NCI-H1417 treated with DMSO at 0.1 percent for 48 hours (cell line): ENCODE measurements around the gene LNX2.
A peak's percentile ranks its signal among the peaks of the same experiment; 100 is the strongest.

Experiments
- DNase-seq: peaks from one replicate; lab custom pipeline; 2025; lab: John Stamatoyannopoulos, UW

Gene LNX2

DNA sequence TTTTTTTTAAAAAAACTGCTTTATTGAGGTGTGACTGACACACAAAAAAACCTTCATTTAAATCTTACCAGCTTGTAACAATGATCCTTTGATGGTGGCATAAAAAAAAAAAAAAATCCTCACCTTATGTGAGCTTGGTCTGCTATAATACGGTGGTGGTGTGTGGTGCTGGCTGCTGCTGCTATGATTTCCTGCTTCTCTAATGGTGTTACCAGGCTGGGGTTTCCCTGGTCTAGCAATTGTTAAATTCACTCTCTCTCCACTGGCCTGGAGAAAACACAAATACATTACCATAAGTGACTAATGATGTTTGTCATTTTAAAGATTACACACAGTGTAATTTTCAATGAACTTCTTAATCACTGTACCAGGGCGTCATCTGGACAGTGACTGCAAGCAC is 60.6 kb downstream of the LNX2 start:
- DNase-seq, result no peak

DNA sequence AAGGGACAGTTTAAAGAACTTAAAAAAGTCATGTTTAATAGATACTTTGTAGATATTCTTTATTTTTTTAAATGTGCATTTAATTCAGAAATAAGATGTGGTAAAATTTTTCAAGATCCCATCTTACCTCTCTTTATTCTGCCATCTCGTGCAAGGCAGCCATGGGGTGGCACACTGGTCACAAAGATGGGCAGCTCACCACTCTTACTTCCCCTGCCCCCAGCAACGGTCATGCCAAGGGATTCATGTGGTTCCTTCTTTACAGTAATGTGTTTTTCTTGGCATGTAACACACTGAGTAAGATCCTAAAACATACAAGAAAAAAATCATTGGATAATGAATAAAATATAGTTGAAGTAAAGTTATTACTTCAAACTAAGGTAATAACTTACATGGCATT is 64.2 kb downstream of the LNX2 start:
- no peak for DNase-seq

DNA sequence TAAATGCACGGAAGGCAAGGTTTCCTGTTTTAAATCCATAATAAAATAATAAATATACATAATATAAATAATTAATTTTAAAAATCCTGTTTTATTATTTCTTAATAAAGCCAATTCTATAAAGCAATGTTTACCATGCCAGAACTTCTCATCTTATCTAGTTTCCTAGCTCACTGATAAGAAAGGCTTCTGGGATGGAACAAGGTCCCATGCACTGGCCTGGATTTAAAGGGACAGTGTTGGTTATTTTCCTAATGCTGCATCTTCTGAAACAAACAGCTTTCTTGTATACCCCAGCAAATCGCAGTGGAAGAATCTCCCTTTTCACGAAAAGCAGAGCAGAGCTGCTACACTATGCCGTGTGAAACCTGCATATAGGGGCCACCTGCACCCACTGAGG is 68.8 kb downstream of the LNX2 start:
- DNase-seq, result no peak

DNA sequence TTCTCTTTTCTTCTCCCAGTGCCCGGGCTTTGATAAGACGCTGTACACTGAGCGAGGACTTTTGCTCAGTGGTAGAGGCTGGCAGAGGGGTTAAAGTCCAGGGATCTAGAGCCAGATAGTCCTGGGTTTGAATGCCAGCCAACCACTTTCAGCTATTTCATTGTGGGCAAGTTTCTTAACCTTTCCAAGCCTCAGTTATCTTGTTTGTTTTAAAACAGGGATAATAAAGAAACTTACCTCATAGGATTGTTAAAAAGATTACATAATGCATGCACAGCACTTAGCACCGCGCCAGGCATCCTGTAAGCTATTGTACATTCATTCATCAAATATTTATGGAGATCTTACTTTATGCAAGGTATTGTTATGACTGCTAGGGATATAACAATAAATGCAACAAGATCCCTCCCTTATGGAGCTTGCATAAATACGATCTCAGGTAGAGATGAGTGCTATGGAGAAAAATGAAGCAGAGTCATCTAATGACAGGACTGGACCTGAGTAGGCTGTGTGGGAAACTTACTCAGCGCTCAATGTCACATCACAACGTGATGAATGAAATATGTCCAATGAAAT is 70.8 kb downstream of the LNX2 start:
- DNase-seq, result no peak

DNA sequence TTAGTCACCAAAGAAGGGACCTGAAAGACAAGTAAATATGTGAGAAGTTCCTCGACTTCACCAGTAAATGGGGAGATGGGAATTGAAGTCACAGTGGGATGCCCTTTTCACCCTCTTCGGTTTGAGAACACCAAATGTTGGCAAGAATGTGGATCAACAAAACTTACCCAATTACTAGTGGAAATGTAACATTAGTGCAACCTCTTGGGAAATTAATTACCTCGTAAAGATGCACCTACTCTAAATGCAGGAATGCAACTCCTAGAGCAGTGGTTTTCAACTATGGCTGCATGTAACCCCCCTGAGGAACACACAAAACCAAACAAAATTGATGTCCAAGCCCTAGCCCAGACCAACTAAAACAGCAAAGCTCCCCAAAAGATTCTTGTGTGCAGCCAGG is 78.1 kb downstream of the LNX2 start:
- DNase-seq, result no peak

DNA sequence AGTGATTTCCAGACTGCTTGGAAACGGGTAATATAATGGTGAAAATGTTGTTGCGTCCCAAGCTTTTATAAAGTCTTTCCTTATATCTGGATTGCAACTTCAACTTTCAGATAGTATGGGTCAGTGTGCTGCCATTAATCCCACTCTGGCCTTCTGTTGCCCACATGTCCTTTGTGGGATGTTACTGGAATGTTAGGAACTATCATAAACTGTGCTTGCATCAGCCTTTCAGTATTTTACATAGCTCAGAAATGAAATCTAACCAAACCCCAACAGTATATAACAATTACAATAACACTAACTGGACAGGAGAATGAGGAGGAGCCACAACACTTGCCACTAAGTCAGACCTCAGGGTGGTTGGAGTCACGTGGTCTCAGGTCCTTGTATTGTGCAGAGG is 78.9 kb downstream of the LNX2 start:
- no peak for DNase-seq

DNA sequence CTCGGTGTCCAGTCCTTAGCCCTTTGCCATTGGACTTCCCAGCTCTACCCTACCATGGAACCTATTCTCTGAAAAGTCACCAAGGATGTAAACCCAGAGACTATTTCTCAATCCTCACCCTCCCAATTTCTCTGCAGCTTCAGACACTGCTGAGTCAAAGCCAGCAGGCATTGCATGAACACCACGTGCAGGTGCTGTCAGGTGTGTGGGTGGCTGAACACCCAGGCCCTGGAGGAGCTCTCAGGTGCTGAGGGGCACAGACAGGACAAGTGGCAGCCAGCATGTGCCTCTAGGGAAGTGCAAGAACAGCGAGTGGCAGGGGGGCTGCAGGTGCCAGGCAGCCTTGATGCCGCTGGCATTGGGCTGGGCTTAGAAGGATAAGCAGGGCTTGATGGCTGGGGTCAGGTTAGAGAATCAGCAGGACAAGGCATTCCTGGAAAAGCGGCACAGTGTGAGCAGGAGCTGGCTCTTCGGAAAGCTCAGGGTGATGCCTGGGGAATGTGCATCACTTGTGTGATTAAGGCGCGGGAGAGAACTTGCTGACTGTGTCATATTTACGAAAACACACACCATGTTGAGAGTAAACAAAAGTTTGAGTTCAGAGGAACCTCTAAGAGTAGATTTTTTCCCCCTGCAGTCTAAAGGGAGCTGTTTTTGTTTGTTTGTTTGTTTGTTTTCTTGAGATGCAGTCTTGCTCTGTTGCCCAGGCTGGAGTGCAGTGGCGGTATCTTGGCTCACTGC is 83.8 kb downstream of the LNX2 start:
- DNase-seq, result no peak

DNA sequence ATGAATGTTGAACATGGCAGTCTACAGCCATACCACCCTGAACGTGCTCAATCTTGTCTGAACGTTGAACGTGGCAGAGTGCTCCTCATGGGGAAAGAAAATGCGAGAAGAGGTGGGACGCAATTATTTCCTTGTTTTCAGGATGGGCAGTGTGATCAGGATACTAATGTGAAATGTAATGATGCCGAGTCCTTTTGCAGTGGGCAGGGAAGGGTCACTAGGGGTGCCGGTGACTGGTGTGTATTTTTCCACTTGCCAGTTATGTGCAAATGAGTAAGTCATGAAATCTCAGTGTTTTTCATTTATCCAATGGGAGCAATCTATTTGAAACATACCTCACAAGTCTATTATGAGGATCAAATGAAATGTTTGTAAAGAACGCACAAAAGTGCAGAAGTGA is 84.8 kb downstream of the LNX2 start:
- no peak for DNase-seq

DNA sequence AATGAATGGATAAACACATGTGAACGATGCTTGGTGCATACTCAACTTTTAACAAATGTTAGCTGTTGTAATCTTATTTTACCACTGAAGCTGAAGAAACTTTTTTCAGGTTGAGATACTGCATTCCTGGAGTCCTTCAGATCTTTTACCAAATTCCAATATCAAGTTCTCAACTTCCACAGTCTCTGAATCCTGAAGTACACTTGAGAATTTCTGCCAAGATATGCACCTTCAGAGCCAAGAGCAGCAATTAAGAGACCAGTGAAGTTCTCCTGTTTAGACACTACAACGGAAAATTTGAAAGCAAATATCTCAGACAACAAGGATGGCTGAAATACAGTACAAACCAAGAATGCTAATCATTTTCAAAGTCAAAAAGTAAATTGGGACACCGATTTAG is 85.3 kb downstream of the LNX2 start:
- DNase-seq, result no peak

DNA sequence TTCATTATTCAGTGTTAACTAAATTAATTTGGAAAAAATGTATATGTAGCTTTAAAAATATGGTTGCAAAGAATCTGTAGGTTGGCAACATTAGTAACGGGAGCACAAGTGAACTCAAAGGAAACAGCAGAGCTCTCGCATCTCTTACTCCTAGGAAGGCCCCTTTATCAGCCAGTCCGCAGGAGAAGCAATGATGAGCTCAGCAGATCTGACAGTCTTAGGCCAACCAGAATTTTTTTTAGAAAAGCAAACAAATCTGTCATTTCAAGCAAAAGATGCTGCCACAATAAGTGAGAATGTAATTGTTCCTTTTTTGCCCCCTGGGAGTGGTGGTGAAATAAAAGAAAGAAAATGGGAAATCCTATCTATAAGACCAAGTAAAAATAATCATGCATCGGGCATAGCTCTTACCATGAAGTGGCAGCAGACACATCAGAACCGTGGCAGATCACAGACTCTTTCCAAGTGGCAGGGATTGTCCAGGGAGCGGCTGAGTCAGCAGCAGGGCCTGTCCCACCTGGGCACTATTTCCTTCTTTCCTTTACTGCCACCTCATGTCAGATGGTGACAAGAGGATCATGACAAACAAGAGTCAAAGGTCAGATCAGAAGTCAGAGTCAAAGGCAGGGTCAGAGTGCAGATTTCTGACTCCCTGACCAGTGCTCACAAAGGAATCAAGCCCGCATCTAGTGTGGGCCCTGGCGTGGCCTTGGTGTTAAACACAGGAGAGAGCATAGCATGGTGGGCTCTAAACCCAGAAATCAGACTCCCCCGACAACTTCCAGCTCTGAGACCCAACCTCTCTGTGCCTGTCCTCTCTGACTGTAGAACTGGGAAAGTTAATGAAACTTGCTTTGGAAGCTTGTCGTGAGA is 86.0 kb downstream of the LNX2 start:
- no peak for DNase-seq

DNA sequence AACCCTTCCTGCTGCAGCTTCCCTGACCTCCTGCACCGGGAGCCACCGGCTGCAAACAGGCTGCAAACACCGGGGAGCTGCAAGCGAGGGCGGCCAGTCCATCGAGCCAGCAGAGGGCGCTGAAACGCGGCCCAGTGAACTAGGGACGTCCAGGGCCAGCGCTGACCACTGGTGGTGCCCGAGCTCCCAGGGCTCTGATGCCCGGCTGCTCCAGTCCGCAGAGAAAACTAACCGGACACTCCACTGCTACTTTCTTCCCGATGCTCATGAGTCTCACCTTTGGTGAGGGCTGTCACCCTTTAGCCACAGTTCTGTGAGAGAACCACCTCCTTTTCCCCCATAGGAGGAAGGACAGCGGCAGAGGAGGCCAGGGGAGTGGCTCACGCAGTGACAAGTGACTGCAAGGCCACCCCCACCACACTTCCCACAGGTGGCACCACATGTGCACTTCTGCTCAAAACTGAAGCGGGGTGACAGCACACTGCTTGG is 87.1 kb downstream of the LNX2 start:
- no peak for DNase-seq

DNA sequence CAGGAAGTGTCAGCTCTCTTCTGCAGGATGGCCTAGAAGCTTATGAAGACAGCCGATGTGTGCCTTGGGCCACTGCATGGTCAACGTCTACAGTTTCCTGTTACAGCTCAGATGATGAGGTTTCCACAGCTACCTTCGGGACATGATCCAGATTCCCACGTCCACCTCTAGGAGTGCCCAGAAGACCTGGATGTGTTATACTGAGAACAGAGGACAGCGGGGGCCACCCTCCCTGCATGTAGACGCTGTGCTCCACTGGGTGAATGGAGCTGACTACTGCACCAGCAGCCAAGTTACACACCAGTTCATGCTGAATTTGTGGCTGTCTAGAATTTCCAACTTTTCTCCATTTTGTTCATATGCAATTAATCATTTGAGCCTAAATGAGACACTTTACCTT is 91.4 kb downstream of the LNX2 start:
- no peak for DNase-seq

DNA sequence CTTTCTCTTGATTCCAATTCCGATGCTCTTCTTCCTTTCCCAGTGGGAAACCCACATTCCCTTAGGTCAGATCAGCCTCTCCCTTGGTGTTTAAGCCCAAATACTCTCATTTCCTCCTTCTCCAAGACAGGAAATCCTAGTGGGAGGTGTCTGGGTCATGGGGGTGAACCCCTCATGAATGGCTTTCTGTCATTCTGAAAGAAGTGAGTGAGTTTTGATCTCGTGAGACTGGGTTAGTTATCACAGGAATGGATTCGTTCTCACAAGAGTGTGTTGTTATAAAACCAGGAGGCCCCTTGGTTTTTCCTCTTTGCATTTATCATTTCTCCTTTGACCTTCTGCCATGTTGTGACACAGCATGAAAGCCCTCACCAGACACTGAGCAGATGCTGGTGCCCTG is 93.8 kb downstream of the LNX2 start:
- no peak for DNase-seq

DNA sequence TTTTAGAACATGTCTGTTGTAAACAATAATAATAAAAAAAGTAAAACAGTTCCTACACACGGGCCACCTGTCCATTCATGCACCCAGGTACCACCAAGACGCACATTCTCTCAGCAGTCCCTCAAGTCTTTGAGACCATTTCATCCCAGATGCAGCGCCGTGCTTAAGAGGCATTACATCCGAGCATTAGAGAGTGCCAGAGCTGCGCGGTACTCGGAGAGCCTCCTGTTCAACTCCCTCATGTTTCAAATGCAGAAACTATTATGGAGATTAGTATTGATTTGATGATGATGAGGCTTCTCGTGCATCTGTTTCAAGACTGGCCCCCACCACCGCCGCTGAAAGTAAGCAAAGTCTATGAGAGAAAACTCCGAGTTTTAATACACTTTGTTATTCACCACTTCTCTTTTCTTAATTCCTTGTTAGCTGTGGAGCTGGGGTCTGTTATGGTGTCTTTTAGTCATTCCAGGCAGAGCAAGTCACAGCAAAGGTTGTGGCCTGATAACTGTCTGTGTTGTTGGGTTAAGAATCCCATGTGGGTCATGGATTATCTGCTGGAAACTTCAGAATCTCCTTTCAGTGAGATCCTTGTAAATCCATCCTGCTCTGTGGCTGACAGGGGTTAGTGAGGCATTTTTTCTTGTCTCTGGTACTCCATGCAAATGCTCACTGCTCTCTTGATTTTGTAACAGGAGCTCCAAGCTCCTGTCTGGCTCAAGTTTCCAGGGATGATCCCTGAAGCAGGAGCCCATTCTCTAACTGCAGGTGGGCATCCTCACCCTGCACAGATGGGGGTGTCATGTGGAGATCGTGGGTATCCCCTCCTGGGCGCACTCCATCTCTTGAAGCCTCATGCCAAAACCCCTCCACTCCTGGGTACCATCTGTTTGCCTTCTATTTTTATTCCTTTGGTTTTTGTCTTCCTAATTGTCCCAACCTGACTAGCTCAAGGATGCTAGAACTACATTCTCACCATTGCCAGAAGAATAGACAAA is 95.1 kb downstream of the LNX2 start:
- no peak for DNase-seq

DNA sequence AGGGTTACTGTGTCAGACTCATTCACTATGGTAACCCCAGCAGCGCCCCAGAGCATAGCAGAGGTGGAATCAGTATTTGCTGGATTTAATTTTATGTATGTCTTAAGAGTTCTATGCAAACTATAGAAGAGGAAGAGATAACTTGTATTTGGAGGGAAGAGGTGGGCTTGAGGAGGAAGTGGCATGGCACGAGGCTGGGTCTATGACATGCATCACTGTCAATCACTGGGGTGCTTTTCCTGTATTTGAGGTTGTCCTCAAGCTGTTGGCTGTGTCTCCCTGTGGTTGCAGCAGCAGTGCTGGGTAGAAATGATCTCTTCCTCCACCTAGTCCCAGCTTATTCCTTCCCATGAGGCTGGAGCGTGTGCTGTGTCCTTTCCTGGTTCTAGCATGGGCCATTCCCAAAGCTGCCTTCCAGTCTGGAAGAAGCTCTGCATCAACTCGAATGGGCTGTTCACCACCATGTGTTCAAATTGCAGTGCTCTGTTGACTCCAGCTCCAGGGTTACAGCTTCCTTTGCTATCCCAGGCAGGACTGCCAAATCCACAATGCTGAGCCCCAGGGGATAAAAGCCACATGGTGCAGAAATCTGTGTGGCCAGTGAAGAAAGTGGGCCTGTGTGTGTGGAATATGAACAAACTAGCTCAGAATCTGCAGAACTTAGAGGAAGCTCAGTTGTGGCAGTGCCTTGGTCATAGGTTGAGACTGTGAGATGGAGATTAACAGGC is 96.8 kb downstream of the LNX2 start:
- DNase-seq, result no peak

DNA sequence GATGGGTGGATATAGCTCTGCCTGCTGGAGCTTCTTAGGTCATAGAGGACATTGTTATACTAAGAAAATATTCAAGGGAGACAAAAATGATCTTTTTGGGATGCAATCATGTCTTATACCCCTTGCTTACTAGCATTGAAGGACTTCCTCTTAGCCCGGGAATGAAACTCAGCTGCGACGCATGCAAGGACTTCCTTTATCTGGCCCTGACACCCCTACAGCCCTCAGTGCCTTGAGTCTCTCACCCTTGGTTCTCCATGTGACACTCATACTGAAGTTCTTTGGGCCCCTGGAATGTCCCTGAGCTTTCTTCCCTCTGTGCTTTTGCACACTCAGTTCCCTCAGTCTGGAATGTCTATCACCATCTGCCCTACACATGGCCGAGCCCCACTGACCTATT is 97.5 kb downstream of the LNX2 start:
- no peak for DNase-seq

DNA sequence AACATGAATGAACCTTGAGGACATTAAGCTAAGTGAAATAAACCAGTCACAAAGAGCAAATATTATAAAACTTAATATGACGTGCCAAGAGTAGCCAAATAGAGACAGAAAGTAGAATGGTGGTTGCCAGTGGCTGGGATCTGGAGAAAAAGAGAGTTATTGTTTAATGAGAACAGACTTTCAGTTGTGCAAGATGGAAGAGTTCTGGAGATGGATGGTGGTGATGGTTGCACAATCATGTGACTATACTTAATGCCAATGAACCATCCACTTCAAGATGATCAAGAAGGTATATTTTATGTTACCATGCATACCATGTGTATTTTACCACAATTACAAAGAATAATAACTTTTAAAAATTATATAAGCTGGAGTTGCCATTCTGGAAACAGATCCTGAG is 104.2 kb downstream of the LNX2 start:
- no peak for DNase-seq

DNA sequence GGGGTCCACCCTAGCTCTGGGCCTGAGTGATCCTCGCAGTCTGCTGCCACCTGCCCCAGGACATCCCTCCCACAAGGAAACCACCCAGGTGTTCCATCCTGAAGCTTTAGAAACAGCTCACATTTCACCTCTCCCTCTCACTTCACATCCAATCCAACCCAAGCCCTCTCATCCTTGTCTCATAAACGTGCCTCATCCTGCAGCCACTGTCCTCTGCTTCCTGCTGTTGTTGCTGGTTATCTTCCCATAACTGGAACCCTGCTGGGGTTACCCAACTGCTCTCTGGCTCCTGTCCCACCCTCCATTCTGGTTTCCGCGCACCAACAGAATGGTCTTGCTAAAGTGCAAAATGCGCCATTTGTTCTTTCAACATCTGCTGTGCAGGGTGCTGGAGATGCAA is 110.2 kb downstream of the LNX2 start:
- DNase-seq, result no peak

DNA sequence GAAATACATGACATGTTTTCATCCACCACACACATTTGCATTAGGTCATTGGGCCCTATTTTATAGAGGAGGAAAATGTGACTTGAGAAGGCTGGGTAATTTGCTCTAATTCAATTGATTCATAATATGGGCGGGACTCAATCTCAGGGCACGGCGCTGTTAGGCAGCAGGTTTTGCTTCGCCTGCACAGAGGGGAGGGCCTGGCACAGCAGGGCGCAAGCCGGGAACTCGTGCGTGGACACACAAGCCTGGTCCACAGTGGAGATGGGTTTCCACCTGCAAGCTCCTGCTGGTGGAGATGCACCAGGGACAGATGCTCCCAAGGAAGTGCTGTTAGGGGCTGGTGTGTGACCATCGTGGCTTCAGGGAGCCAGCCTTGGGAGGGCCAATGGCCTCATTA is 111.5 kb downstream of the LNX2 start:
- no peak for DNase-seq

DNA sequence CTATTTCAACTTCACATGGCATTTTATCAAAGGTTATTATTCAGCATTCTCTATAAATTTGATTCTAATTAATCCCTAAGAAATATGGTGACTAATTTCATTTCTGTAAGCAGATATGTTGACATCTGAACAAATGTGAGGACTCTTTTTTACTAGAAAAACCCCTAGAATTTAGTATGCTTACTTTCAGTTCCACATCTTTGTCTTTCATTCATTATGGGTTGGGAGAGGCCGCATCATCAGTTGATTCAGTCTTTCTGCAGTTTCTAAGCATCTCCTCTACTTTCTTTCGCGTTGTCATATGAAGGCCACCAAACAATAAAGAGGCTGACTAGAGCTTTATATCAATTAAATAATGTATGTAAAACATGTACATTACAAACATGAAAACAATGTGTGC is 114.5 kb downstream of the LNX2 start:
- no peak for DNase-seq

DNA sequence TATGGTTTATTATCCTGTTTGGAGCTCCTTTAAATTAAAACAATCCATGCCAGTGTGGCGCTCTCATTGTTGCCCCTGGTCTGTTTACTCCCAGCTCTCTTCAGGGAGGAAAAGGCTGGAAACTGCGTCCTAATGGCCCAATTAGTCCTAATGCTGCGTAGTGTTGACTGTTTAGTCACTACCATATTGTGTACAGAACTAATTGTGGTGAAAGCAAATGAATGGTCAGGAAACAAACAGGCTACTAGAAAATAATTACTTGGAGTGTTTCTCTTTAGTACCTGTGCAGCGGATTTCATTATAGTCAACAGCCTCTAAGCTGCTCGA is 115.5 kb downstream of the LNX2 start:
- DNase-seq, result peak; percentile 73
